Measurements from ENCODE around the gene FBXO22.

DNA sequence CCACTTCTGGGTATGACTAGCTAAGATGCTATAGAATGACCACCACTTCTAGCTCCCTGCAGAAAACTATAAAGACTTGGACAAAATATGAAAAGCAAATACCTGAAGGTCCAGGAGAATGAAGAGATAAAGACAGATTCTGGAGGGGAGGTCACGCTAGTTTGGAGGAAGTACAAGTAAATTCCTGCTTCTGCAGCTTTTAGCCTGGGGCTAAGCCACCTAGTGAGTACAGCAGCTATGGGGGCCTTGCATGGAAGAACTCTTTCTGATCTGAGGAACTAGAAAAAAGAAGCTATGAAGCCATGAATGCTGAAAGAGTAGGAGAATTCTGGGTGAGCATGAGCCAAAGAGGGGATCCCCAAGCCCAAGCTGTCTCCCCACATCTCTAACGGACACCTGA is 78.8 kb downstream of the FBXO22 start:
- TF ChIP-seq CTCF (optimal IDR thresholded peaks at IDR 0.05 in 1 of 3, IDR thresholded peaks at IDR 0.05 in 1 of 3, conservative IDR thresholded peaks at IDR 0.05 in 1 of 3; ENCODE audit: extremely low read depth in 1 of 3, insufficient read depth in 2 of 3, low read length in 3 of 3) (no peak), EZH2 (IDR thresholded peaks at IDR 0.05; ENCODE audit: low read length) (no peak)

Measured in keratinocyte (primary cell).